Retinal pigment epithelial cell (primary cell): ENCODE data around the gene NFE2L1.
"Not testable (repeated sequence)": the region's sequence is repeated elsewhere in the genome, so short reads cannot be mapped to it uniquely, and the experiment has no call there.

Experiments
- DNase-seq: peaks from one replicate; pipeline ENCODE4 v3.0.0-alpha.2; 2010; ENCODE audit warnings: low read depth
- H3K4me3 ChIP-seq: 2 replicates; pipeline ENCODE4 v1.5.1; 2011; ENCODE audit warnings: mild to moderate bottlenecking, low read length, control low read depth, moderate library complexity
- TF ChIP-seq, protein P1 (sequence below): conservative IDR thresholded peaks from 2 replicates; pipeline ENCODE4 v1.5.1; 2011; ENCODE audit warnings: low read depth, low read length, control low read depth, inconsistent platforms

NFE2L1 gene

DNA sequence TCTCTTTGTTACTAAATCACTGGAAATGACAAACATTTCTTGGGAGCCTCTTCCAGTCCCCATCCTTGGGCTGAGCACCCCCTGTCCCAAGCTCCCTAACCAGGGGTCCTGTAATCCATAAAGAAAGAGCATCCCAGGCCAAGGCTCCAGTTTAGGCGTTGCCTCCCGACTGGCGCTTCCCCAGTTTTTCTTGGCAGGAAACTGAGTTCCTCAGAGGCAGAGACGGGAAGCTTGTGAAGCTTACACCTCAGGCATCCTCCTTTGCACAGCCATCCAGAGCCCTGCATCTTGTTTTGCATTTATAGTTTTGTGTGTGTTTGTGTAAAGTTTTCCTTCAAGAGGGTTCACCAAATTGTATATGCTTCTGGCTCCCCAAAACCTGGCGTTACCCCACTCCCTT, 17.6 kb upstream of the NFE2L1 start:
- TF ChIP-seq, protein P1, sequence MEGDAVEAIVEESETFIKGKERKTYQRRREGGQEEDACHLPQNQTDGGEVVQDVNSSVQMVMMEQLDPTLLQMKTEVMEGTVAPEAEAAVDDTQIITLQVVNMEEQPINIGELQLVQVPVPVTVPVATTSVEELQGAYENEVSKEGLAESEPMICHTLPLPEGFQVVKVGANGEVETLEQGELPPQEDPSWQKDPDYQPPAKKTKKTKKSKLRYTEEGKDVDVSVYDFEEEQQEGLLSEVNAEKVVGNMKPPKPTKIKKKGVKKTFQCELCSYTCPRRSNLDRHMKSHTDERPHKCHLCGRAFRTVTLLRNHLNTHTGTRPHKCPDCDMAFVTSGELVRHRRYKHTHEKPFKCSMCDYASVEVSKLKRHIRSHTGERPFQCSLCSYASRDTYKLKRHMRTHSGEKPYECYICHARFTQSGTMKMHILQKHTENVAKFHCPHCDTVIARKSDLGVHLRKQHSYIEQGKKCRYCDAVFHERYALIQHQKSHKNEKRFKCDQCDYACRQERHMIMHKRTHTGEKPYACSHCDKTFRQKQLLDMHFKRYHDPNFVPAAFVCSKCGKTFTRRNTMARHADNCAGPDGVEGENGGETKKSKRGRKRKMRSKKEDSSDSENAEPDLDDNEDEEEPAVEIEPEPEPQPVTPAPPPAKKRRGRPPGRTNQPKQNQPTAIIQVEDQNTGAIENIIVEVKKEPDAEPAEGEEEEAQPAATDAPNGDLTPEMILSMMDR, result no peak
- no peak for DNase-seq

DNA sequence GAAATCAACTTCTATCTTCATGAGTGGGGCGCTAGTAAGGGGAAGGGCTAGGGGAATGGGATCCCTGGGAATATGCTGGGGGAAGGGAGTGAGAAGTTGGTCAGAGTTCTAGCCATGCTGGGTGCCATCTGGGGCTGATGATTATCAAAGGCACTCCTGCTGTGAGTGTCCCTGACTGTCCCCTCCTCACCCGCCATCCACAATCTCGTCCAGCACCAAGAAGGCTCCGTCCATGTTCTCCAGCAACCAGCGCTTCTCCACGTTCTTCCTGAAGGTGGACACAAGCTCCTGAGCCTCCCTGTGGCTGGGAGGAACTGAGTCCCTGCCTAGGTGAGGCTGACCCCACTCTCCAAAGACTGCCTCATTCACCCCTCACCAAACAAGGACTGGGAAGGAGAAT, 16.2 kb upstream of the NFE2L1 start:
- TF ChIP-seq, protein P1, result no peak
- H3K4me3 ChIP-seq, result no peak overlapping the region
- no peak for DNase-seq

More for the DNA sequence above, 17.6 kb upstream of the NFE2L1 start:
- no peak overlapping the region for H3K4me3 ChIP-seq

DNA sequence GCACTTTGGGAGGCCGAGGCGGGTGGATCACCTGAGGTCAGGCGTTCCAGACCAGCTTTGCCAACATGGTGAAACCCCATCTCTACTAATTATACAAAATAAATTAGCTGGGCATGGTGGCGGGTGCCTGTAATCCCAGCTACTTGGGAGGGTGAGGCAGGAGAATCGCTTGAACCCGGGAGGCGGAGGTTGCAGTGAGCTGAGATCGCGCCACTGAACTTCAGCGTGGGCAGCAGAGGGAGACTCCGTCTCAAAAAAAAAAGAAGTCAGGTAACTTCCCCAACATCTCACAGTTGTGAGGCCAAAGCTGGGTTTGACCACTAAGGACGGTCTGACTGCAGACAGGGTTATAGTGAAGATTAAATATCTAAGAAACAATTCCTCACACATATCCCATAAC, 13.4 kb upstream of the NFE2L1 start:
- not testable (repeated sequence) for H3K4me3 ChIP-seq, DNase-seq

DNA sequence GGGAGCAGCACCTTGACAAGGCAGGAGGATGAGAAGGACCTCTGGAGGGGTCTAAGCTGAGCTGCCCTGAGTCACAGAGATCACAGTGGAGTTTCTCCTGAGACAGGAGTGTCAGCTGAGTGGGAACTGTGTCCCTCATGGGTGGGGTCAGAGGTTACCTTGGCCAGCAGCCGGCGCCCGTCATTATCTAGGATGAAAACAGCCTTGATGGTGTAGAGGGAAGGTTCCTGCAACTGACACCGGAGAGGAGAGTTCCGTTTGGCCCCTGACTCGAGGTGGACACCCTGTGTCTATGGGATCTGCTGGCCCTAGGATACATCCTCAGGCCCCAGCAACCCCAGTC, 11.5 kb upstream of the NFE2L1 start:
- DNase-seq, result no peak
- peak overlapping the region; percentile 67 for H3K4me3 ChIP-seq
- TF ChIP-seq, protein P1, result no peak

DNA sequence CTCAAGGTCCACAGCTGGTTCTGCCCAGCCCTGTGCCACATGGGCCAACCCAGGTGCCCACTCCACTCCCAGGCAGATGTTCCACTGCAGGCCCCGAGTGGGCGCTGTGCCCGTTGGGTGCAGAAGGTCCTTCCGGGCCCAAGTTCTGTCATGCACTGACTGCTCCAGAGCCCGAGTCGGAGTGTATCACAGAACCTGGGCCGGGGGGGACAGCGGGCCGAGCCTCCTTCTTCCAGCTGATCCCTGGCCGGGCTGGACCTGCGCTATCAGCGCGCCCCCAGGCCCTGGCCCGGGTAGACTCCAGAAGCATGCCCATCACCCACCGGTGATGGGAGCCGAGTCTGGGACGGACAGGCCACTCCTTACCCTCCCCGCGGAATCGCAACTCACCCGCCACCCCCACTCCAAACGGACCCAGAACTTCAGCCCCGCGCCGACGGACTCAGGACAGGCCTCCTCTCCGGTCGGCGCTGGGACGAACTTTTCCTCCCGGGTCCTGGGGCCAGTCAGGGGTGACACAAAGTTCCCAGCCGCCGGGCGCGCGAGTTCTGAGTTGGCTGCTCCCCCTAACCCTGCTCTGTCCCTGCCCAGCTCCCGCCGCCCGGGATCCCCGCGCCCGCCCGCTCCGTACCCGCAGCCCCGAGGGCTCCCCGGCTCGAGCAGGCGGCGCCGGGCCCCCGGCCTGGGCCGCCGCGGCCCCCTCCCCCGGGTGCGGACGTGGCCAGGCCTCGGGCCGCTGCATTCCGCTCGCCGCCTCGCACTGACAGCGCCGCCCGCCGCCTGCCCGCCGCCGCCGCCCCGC, 10.9 kb upstream of the NFE2L1 start, which contains the start of gene COPZ2:
Gene COPZ2 (minus strand): TSS at position 762 of the 802 bp plus-strand sequence. CDS start 20 bp downstream, at position 742.
- H3K4me3 ChIP-seq, result peak within 1 kb of the TSS; percentile 67
- DNase-seq, result no peak
- TF ChIP-seq, protein P1, result peak; percentile 73

DNA sequence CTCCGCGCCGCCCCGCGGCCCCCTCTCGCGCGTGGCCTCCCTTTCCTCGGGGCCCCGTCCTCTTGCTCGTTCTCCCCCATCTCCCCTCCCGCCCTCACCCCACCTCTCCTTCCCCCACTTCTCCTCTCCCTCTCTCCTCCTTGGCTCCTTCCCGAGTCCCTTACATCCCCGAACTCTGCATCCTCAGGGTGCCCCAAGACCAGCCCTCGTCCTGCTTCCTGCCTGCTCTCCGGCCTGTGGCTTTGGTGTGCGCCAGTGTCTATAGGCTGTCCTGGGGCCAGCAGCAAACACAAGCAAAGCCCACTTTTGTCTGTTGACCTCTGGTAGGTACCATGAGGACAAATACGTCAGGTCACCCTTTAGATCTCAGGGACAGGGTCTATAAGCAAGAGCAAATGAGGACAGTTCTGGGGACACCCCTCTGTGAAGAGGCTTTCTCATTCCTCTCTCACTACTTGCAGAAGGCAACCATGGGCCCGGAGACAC, 10.3 kb upstream of the NFE2L1 start:
- TF ChIP-seq, protein P1, result no peak
- DNase-seq, result no peak
- H3K4me3 ChIP-seq, result peak overlapping the region; percentile 29

DNA sequence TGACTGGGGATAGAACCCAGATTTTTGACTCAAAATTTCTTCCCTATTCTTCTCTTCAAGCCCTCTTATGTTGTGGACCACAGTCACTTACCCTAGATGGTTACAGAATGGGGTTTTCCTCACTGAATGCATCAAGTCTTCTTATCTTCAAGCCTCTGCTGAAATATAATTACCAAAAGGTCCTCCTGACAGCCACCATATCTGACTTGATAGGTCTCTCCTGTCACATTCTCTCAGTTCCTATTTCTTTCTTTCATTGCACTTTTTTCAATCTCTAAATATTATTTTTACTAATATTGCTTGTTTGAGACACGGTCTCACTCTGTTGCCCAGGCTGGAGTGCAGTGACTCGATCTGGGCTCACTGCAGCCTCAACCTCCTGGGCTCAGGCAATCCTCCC, 9.5 kb upstream of the NFE2L1 start:
- TF ChIP-seq, protein P1, result no peak
- DNase-seq, result no peak
- H3K4me3 ChIP-seq, result no peak overlapping the region
